Colonic mucosa (tissue), 4 donors: ENCODE results near the gene GK. TPM values are rescaled to one million over a fixed set of nuclear protein-coding genes. Genes with fewer than 3 reads are reported as not detected.

Source experiments
- DNase-seq: peaks from one replicate; pipeline ENCODE4 v3.0.0-alpha.2; 2020
- H3K27ac ChIP-seq: fragments of 200-600 bp; one replicate; pipeline ENCODE4 v1.8.0; 2021
- H3K27me3 ChIP-seq: fragments of 200-600 bp; one replicate; pipeline ENCODE4 v1.8.0; 2021
- H3K36me3 ChIP-seq: fragments of 200-600 bp; one replicate; pipeline ENCODE4 v1.8.0; 2021
- H3K4me1 ChIP-seq: fragments of 200-600 bp; one replicate; pipeline ENCODE4 v1.8.0; 2021; ENCODE audit warnings: mild to moderate bottlenecking
- H3K4me3 ChIP-seq: fragments of 200-600 bp; one replicate; pipeline ENCODE4 v1.8.0; 2021
- H3K9ac ChIP-seq, 2 donors: one replicate each; pipeline ENCODE4 v1.7.0; 2013; ENCODE audit warnings: control low read depth in 2 of 2, low read depth in 2 of 2, low read length in 2 of 2
- H3K9me3 ChIP-seq: fragments of 200-600 bp; one replicate; pipeline ENCODE4 v1.8.0; 2021
- intact Hi-C: fragments of 100-400 bp; cut with DNase I; formaldehyde crosslinking; loops from one replicate; pipeline ENCODE4 v1.14.1; 2022
- total RNA-seq, 2 donors: library from RNA; stranded (reverse); fragmentation: NEBNext Ultra II Directional in 1 of 2; extraction: Animal tissue kit (Norgen Biotek cat#: 25700) in 1 of 2; gene quantifications; one replicate each; pipeline ENCODE4 v1.2.1, GENCODE V29; 2021
- TF ChIP-seq, protein P1 (sequence below): fragments of 200-600 bp; IDR thresholded peaks from one replicate; pipeline ENCODE4 v1.8.0; 2022; ENCODE audit warnings: antibody characterized with exemption, mild to moderate bottlenecking
- donor health status: healthy.
- donor health status: DM: no; HTN: no; CAD: no.
- donor health status: DM: no; HTN: no; CAD: no.

Gene GK
- total RNA-seq, 2 donors from 2014 or later: 23.6 to 30.0 TPM

GRCh38 chrX:30674799-30675198 lies 21.6 kb downstream of the GK start:
- H3K4me1 ChIP-seq: no peaks in the 10 kb centered on the region
- no peak overlapping the region for H3K9ac ChIP-seq
- H3K36me3 ChIP-seq: no peaks in the 10 kb centered on the region
- H3K4me3 ChIP-seq: no peak overlapping the region
- intact Hi-C loops: no loop called here
- DNase-seq: no peak
- no peaks in the 10 kb centered on the region for H3K9me3 ChIP-seq
- TF ChIP-seq, protein P1, sequence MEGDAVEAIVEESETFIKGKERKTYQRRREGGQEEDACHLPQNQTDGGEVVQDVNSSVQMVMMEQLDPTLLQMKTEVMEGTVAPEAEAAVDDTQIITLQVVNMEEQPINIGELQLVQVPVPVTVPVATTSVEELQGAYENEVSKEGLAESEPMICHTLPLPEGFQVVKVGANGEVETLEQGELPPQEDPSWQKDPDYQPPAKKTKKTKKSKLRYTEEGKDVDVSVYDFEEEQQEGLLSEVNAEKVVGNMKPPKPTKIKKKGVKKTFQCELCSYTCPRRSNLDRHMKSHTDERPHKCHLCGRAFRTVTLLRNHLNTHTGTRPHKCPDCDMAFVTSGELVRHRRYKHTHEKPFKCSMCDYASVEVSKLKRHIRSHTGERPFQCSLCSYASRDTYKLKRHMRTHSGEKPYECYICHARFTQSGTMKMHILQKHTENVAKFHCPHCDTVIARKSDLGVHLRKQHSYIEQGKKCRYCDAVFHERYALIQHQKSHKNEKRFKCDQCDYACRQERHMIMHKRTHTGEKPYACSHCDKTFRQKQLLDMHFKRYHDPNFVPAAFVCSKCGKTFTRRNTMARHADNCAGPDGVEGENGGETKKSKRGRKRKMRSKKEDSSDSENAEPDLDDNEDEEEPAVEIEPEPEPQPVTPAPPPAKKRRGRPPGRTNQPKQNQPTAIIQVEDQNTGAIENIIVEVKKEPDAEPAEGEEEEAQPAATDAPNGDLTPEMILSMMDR: no peak
- no peaks in the 10 kb centered on the region for H3K27me3 ChIP-seq
- no peak overlapping the region for H3K27ac ChIP-seq

- TF ChIP-seq, protein P1: no peak
- peak overlapping the region; percentile 30 for H3K27ac ChIP-seq
- H3K4me1 ChIP-seq: no peaks in the 10 kb centered on the region
- no peaks in the 10 kb centered on the region for H3K36me3 ChIP-seq
- H3K27me3 ChIP-seq: no peaks in the 10 kb centered on the region
- intact Hi-C loops: no loop called here
- H3K4me3 ChIP-seq: no peak overlapping the region
- no peaks in the 10 kb centered on the region for H3K9me3 ChIP-seq
- DNase-seq: peak; percentile 43
- no peak overlapping the region for H3K9ac ChIP-seq
Observed at GRCh38 chrX:30679369-30679768, 26.1 kb downstream of the GK start.

DNA sequence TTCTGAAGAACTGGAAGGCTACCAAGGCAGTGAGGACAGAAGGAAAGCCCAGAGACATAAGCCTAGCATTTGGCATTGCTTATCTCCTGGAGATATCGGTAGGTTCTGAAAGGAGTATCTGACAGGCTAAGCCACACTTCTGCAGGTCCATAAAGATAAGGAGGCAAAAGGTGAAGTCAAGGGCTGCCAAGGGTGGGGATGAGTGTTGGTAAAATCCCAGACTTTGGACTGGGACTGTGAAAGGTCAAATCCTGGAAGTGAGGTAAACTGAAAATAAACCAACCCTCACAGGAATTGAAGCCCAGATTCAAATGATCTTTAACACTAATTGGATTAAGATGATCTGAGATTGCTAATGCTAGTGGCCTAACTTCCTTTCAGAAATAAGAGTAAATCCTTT lies 27.4 kb downstream of the GK start:
- Histone ChIP-seq H3K36me3 (no peaks in the 10 kb centered on the region), H3K4me1 (no peaks in the 10 kb centered on the region), H3K27ac (peak overlapping the region; percentile 30), H3K4me3 (no peak overlapping the region), H3K9ac (no peak overlapping the region), H3K27me3 (no peaks in the 10 kb centered on the region), H3K9me3 (no peaks in the 10 kb centered on the region)
- DNase-seq: peak; percentile 59
- TF ChIP-seq, protein P1: no peak
- intact Hi-C loops: no loop called here

DNA sequence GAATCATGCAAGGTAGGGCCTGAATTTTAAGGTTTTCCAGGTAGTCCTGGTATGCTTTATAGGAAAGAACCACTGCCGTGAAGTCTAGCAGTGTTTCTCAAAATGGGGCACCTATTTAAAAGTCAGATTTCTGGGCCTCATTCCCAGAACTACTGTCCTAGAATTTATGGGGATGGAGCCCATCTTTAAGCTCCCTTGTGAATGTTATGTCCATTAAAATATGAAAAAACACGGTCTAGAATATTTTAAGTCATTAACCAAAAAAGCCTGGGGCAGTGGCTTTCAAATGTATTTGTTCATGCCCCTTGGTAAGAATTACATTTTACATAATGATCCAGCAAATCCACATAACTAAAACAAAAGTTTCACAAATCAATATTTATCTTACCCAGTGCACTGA lies 35.4 kb downstream of the GK start:
- intact Hi-C loops: no loop called here
- Histone ChIP-seq H3K4me1 (no peaks in the 10 kb centered on the region), H3K27ac (no peak overlapping the region), H3K9me3 (no peaks in the 10 kb centered on the region), H3K4me3 (no peak overlapping the region), H3K36me3 (no peaks in the 10 kb centered on the region), H3K9ac (no peak overlapping the region), H3K27me3 (no peaks in the 10 kb centered on the region)
- no peak for DNase-seq
- TF ChIP-seq, protein P1: no peak

- H3K4me1 ChIP-seq: no peaks in the 10 kb centered on the region
- TF ChIP-seq, protein P1: no peak
- intact Hi-C loops: no loop called here
- no peak overlapping the region for H3K27ac ChIP-seq
- H3K4me3 ChIP-seq: no peak overlapping the region
- no peak overlapping the region for H3K9ac ChIP-seq
- H3K27me3 ChIP-seq: no peaks in the 10 kb centered on the region
- no peaks in the 10 kb centered on the region for H3K36me3 ChIP-seq
- no peak for DNase-seq
- H3K9me3 ChIP-seq: no peaks in the 10 kb centered on the region
Observed at GRCh38 chrX:30689116-30689515, 35.9 kb downstream of the GK start.

DNA sequence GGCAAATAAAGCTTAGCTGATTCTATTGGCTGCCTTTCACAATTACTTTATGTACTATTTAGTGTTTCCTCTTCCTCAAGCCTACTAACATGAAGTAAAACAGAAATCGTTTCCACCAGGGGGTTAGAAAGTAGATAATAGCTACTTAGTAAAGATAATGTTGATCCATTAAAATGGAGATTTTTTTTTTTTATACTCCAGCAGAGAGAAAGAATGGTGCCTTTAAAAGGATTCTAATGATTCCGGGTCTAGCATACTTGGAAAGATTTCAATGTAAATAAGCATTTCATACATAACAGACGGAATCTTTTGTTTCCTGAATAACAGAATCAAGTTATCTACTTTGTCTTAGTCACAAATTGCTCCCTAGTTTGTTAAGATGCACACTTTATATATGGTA lies 37.1 kb downstream of the GK start:
- Histone ChIP-seq H3K4me1 (no peaks in the 10 kb centered on the region), H3K27ac (no peak overlapping the region), H3K36me3 (no peaks in the 10 kb centered on the region), H3K9me3 (no peaks in the 10 kb centered on the region), H3K4me3 (no peak overlapping the region), H3K9ac (no peak overlapping the region), H3K27me3 (no peaks in the 10 kb centered on the region)
- DNase-seq: no peak
- TF ChIP-seq, protein P1: no peak
- intact Hi-C loops: no loop called here
